Hepatocyte (in vitro differentiated cells): ENCODE results near the gene YBX3. TPM values are rescaled to one million over a fixed set of nuclear protein-coding genes. Genes with fewer than 3 reads are reported as not detected.

ENCODE experiments used
- DNase-seq: peaks from one replicate; pipeline ENCODE4 v3.0.0-alpha.2; 2016; ENCODE audit warnings: low spot score
- H2AFZ ChIP-seq: fragments of 200-600 bp; sonication (generic); 2 replicates; pipeline ENCODE4 v1.6.0; 2016; ENCODE audit warnings: antibody characterized with exemption, mild to moderate bottlenecking
- H3K27ac ChIP-seq: fragments of 200-600 bp; sonication (generic); 2 replicates; pipeline ENCODE4 v1.5.1; 2016; ENCODE audit warnings: mild to moderate bottlenecking
- H3K27me3 ChIP-seq: fragments of 200-600 bp; sonication (generic); 2 replicates; pipeline ENCODE4 v1.6.1; 2016
- H3K36me3 ChIP-seq: fragments of 200-600 bp; sonication (generic); replicated peaks from 2 replicates; pipeline ENCODE4 v1.5.1; 2016; ENCODE audit warnings: low read depth; ENCODE audit not compliant: insufficient read depth
- H3K4me1 ChIP-seq: fragments of 200-600 bp; sonication (generic); 2 replicates; pipeline ENCODE4 v1.5.1; 2016; ENCODE audit warnings: mild to moderate bottlenecking, moderate library complexity; ENCODE audit not compliant: insufficient read depth
- H3K4me2 ChIP-seq: fragments of 200-600 bp; sonication (generic); 2 replicates; pipeline ENCODE4 v1.6.0; 2016
- H3K4me3 ChIP-seq: fragments of 200-600 bp; sonication (generic); 2 replicates; pipeline ENCODE4 v1.5.1; 2016; ENCODE audit warnings: mild to moderate bottlenecking
- H3K79me2 ChIP-seq: fragments of 200-600 bp; sonication (generic); 2 replicates; pipeline ENCODE4 v1.6.0; 2017; ENCODE audit warnings: mild to moderate bottlenecking
- H3K9me2 ChIP-seq: fragments of 200-600 bp; sonication (generic); replicated peaks from 2 replicates; pipeline ENCODE4 v1.6.0; 2017; ENCODE audit warnings: mild to moderate bottlenecking; ENCODE audit not compliant: insufficient read depth
- H3K9me3 ChIP-seq: fragments of 200-600 bp; sonication (generic); 2 replicates; pipeline ENCODE4 v1.5.1; 2016; ENCODE audit warnings: low read depth, mild to moderate bottlenecking
- H4K20me1 ChIP-seq: fragments of 200-600 bp; sonication (generic); 2 replicates; pipeline ENCODE4 v1.6.0; 2016; ENCODE audit warnings: mild to moderate bottlenecking; ENCODE audit not compliant: insufficient read depth, poor library complexity, severe bottlenecking
- CTCF ChIP-seq: fragments of 200-600 bp; sonication (generic); IDR thresholded peaks from 2 replicates; pipeline ENCODE4 v1.5.1; 2016; ENCODE audit warnings: antibody characterized with exemption, mild to moderate bottlenecking; ENCODE audit not compliant: poor library complexity
- EZH2 ChIP-seq: fragments of 200-600 bp; sonication (generic); IDR thresholded peaks from 2 replicates; pipeline ENCODE4 v1.6.1; 2016; ENCODE audit warnings: antibody characterized with exemption, mild to moderate bottlenecking, borderline replicate concordance
- EZH2phosphoT487 ChIP-seq: fragments of 200-600 bp; sonication (generic); IDR thresholded peaks from one replicate; pipeline ENCODE4 v1.6.1; 2018; ENCODE audit warnings: antibody characterized with exemption, mild to moderate bottlenecking, low read depth, moderate library complexity; ENCODE audit not compliant: unreplicated experiment, severe bottlenecking
- WGBS: methylation state at CpG from one replicate; pipeline ENCODE4 v1.1.6; 2016; ENCODE audit warnings: low lambda C conversion rate; ENCODE audit errors: missing lambda C conversion rate; 5-methylcytosine and 5-hydroxymethylcytosine counted together
- polyA plus RNA-seq: library from polyadenylated mRNA; unstranded; fragments of >200 nt; fragmentation: Nextera tagmentation; extraction: Ambion mirVana; gene quantifications from 2 replicates; pipeline ENCODE4 v1.2.1, GENCODE V29; 2016
- total RNA-seq: library from RNA; depleted of rRNA; stranded (reverse); fragments of >200 nt; gene quantifications from 2 replicates; pipeline ENCODE4 v1.2.3, GENCODE V29; 2014

YBX3 gene
- total and polyA plus RNA-seq, 2 experiments from 2014 or later: 83.4 to 218 TPM

- peak; percentile 81 for DNase-seq
- H3K27ac ChIP-seq: peak overlapping the region; percentile 98
- H3K4me1 ChIP-seq: peaks cover 14% of the 10 kb centered on the region
- H3K4me2 ChIP-seq: peak overlapping the region; percentile 88
- peak overlapping the region; percentile 70 for H3K4me3 ChIP-seq
- WGBS: 1% methylated on average over 33 of the region's 36 CpGs
- TF ChIP-seq EZH2: no peak
- no peak for TF ChIP-seq CTCF
- no peak for TF ChIP-seq EZH2phosphoT487
- peaks cover 15% of the 10 kb centered on the region for H4K20me1 ChIP-seq
- H3K36me3 ChIP-seq: no peaks in the 10 kb centered on the region
- no peaks in the 10 kb centered on the region for H3K9me2 ChIP-seq
- peaks cover 41% of the 10 kb centered on the region for H3K79me2 ChIP-seq
- H2AFZ ChIP-seq: peak overlapping the region; percentile 52
- H3K27me3 ChIP-seq: peaks cover 5% of the 10 kb centered on the region
- no peaks in the 10 kb centered on the region for H3K9me3 ChIP-seq
Observed at GRCh38 chr12:10722502-10722904, 620 bp downstream of the YBX3 start.

DNA sequence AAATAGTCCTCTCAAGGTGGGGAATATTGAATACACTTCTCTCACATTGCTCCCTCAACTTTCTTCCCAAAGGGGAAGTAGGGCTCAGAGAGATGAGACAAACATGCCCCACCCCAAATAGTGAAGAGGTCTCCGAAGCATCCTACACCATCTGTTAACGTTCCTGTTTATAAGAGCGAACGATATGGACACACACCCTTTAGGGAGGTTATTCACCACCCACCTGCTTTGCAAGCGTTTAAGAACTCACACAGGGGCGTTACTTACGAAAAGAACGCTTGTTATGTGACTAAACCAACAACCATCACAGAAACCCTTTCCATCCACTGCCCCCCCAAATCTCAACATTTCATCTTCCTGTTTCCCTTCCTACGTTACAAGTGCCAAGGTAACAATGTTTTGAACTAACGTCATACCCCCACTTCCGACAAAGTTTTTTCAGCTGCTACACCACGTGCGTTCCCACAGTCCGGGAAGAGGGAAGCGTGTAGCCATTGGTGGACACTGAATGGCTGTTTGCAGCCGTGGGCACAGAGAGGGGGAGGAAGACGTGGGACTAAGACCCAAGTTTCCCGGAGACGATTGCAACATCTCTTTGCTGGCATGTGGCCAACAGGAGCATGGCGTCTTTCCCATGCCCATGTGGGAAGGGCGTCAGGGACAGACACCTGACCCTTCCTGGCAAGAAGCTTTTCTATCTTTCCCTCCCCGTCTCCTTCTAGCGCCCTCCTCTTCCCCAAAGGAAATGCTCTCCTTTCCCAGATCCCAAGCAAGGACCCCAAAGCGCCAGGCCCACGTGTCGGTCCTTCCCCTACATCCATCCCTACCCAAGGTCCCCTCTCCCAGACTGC lies 1.2 kb downstream of the YBX3 start:
- Histone ChIP-seq H3K9me2 (no peaks in the 10 kb centered on the region), H3K4me2 (peak overlapping the region; percentile 88), H2AFZ (peak overlapping the region; percentile 52), H3K27me3 (peaks cover 5% of the 10 kb centered on the region), H3K9me3 (no peaks in the 10 kb centered on the region), H3K4me3 (peak overlapping the region; percentile 70), H3K79me2 (peaks cover 47% of the 10 kb centered on the region), H3K36me3 (no peaks in the 10 kb centered on the region), H4K20me1 (peaks cover 18% of the 10 kb centered on the region), H3K4me1 (peaks cover 21% of the 10 kb centered on the region), H3K27ac (peak overlapping the region; percentile 98)
- peak; percentile 93 for DNase-seq
- WGBS: 2% methylated on average over 26 of the region's 26 CpGs
- no peak for TF ChIP-seq EZH2
- TF ChIP-seq EZH2phosphoT487: no peak
- no peak for TF ChIP-seq CTCF

GRCh38 chr12:10720974-10721650 lies 2.0 kb downstream of the YBX3 start:
- H3K27me3 ChIP-seq: peaks cover 5% of the 10 kb centered on the region
- 42% methylated on average over 3 of the region's 3 CpGs for WGBS
- DNase-seq: no peak
- TF ChIP-seq CTCF: no peak
- TF ChIP-seq EZH2phosphoT487: no peak
- TF ChIP-seq EZH2: no peak
- peaks cover 21% of the 10 kb centered on the region for H4K20me1 ChIP-seq
- H3K9me3 ChIP-seq: no peaks in the 10 kb centered on the region
- peak overlapping the region; percentile 98 for H3K27ac ChIP-seq
- no peaks in the 10 kb centered on the region for H3K36me3 ChIP-seq
- H3K79me2 ChIP-seq: peaks cover 50% of the 10 kb centered on the region
- H3K4me3 ChIP-seq: peak overlapping the region; percentile 70
- H3K9me2 ChIP-seq: no peaks in the 10 kb centered on the region
- H3K4me1 ChIP-seq: peaks cover 22% of the 10 kb centered on the region
- peak overlapping the region; percentile 88 for H3K4me2 ChIP-seq
- no peak overlapping the region for H2AFZ ChIP-seq
